DOHH2 (cell line): ENCODE results near the gene NAA10.

ENCODE experiments used
- H3F3A ChIP-seq: fragments of 200-600 bp; sonication (generic), shearing (Covaris generic); 2 replicates; pipeline ENCODE4 v1.6.0; 2016; ENCODE audit warnings: antibody characterized with exemption, mild to moderate bottlenecking; ENCODE audit not compliant: control insufficient read depth, insufficient read depth
- H3K27ac ChIP-seq: fragments of 200-600 bp; sonication (generic); 2 replicates; pipeline ENCODE4 v1.5.1; 2014; ENCODE audit warnings: low read depth, mild to moderate bottlenecking, low read length, moderate library complexity
- H3K27me3 ChIP-seq: fragments of 200-600 bp; sonication (generic); 2 replicates; pipeline ENCODE4 v1.6.1; 2014; ENCODE audit warnings: mild to moderate bottlenecking, low read length, mixed read lengths; ENCODE audit not compliant: control insufficient read depth
- H3K36me3 ChIP-seq: fragments of 200-600 bp; sonication (generic); 2 replicates; pipeline ENCODE4 v1.6.1; 2014; ENCODE audit warnings: mild to moderate bottlenecking, low read length, moderate library complexity, mixed read lengths; ENCODE audit not compliant: control insufficient read depth
- H3K4me1 ChIP-seq: fragments of 200-600 bp; sonication (generic); 2 replicates; pipeline ENCODE4 v1.6.1; 2014; ENCODE audit warnings: mild to moderate bottlenecking, low read length, mixed read lengths; ENCODE audit not compliant: control insufficient read depth
- H3K4me2 ChIP-seq: fragments of 200-600 bp; sonication (generic); 2 replicates; pipeline ENCODE4 v1.6.0; 2014; ENCODE audit warnings: mild to moderate bottlenecking, low read length, moderate library complexity
- H3K4me3 ChIP-seq: fragments of 200-600 bp; sonication (generic); 2 replicates; pipeline ENCODE4 v1.5.1; 2014; ENCODE audit warnings: mild to moderate bottlenecking, low read length, mixed read lengths
- H3K79me2 ChIP-seq: fragments of 200-600 bp; sonication (generic); 2 replicates; pipeline ENCODE4 v1.6.1; 2014; ENCODE audit warnings: mild to moderate bottlenecking, low read length, mixed read lengths; ENCODE audit not compliant: control insufficient read depth
- H3K9me2 ChIP-seq: fragments of 200-600 bp; sonication (generic); replicated peaks from 2 replicates; pipeline ENCODE4 v1.6.1; 2014; ENCODE audit warnings: mild to moderate bottlenecking, low read length, mixed read lengths; ENCODE audit not compliant: control insufficient read depth
- H3K9me3 ChIP-seq: fragments of 200-600 bp; sonication (generic); 2 replicates; pipeline ENCODE4 v1.6.1; 2014; ENCODE audit warnings: antibody characterized with exemption, low read length, mixed read lengths; ENCODE audit not compliant: control insufficient read depth, insufficient read depth
- H4K20me1 ChIP-seq: fragments of 200-600 bp; sonication (generic); 2 replicates; pipeline ENCODE4 v1.6.0; 2014; ENCODE audit warnings: low read depth, mild to moderate bottlenecking, antibody characterized with exemption, low read length, moderate library complexity; ENCODE audit not compliant: control insufficient read depth, insufficient read depth
- EZH2phosphoT487 ChIP-seq: fragments of 200-600 bp; sonication (generic); IDR thresholded peaks from 2 replicates; pipeline ENCODE4 v1.6.1; 2017; ENCODE audit warnings: borderline replicate concordance, mild to moderate bottlenecking, antibody characterized with exemption, low read length, moderate library complexity, mixed read lengths
- TF ChIP-seq, protein P1 (sequence below): fragments of 200-600 bp; sonication (generic); IDR thresholded peaks from one replicate; pipeline ENCODE4 v1.5.1; 2014; ENCODE audit warnings: antibody characterized with exemption, mild to moderate bottlenecking, low read depth, low read length; ENCODE audit not compliant: poor library complexity, severe bottlenecking

Gene NAA10

DNA sequence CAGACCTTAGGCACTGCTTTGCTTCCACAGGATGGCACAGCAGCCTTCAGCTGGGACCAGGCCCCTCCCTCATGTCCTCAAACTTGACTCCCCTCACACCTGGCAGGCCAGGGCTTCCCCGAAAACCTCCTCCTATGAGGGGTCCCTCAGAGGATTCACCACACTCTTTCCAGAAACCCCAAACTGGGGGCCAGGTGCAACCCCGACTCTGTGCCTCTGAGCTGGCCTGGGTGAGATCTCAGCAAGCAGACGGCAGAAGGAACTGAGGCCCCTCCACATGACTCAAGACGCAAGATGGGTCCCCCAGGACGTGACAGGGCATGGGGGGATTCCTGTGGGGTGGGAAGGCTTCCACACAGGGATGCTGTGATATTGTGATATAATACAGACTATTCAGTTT, 30.6 kb upstream of the NAA10 start:
- no peaks in the 10 kb centered on the region for H3K9me2 ChIP-seq
- H3K4me2 ChIP-seq, result no peak overlapping the region
- no peaks in the 10 kb centered on the region for H3K27me3 ChIP-seq
- H3K79me2 ChIP-seq, result peaks cover 78% of the 10 kb centered on the region
- no peaks in the 10 kb centered on the region for H3F3A ChIP-seq
- H3K9me3 ChIP-seq, result no peaks in the 10 kb centered on the region
- peaks cover 31% of the 10 kb centered on the region for H3K4me1 ChIP-seq
- H4K20me1 ChIP-seq, result peaks cover 7% of the 10 kb centered on the region
- peaks cover 89% of the 10 kb centered on the region for H3K36me3 ChIP-seq
- no peak overlapping the region for H3K4me3 ChIP-seq
- H3K27ac ChIP-seq, result no peak overlapping the region
- TF ChIP-seq EZH2phosphoT487, result no peak
- TF ChIP-seq, protein P1, sequence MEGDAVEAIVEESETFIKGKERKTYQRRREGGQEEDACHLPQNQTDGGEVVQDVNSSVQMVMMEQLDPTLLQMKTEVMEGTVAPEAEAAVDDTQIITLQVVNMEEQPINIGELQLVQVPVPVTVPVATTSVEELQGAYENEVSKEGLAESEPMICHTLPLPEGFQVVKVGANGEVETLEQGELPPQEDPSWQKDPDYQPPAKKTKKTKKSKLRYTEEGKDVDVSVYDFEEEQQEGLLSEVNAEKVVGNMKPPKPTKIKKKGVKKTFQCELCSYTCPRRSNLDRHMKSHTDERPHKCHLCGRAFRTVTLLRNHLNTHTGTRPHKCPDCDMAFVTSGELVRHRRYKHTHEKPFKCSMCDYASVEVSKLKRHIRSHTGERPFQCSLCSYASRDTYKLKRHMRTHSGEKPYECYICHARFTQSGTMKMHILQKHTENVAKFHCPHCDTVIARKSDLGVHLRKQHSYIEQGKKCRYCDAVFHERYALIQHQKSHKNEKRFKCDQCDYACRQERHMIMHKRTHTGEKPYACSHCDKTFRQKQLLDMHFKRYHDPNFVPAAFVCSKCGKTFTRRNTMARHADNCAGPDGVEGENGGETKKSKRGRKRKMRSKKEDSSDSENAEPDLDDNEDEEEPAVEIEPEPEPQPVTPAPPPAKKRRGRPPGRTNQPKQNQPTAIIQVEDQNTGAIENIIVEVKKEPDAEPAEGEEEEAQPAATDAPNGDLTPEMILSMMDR, result no peak

GRCh38 chrX:153964105-153964504, 29.3 kb upstream of the NAA10 start:
- Histone ChIP-seq H3K79me2 (peaks cover 65% of the 10 kb centered on the region), H3F3A (no peaks in the 10 kb centered on the region), H4K20me1 (peaks cover 7% of the 10 kb centered on the region), H3K4me1 (peaks cover 31% of the 10 kb centered on the region), H3K4me3 (no peak overlapping the region), H3K9me3 (no peaks in the 10 kb centered on the region), H3K36me3 (peaks cover 94% of the 10 kb centered on the region), H3K9me2 (no peaks in the 10 kb centered on the region), H3K4me2 (no peak overlapping the region), H3K27me3 (no peaks in the 10 kb centered on the region), H3K27ac (no peak overlapping the region)
- TF ChIP-seq EZH2phosphoT487, result no peak
- TF ChIP-seq, protein P1, result no peak

DNA sequence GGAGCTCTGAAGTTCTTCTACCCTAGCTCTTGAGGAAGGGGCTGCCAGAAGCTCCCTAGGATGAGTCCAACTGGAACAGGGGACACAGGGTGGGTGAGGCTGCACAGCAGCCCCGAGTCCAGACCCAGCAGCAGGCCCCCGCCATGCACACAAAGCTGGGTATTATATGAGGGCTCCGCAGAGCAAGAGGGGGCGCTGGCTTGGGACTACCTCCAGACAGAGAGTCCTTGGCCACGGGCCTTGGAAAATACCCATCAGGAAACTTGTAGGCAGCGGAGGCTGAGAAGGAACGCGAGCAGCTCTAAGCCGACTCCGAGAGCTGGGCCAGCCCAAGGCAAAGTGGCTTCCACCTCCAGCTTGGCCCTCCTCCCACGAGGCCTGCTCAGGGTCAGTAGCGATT, 28.7 kb upstream of the NAA10 start:
- Histone ChIP-seq H3F3A (no peaks in the 10 kb centered on the region), H3K27ac (no peak overlapping the region), H3K79me2 (peaks cover 60% of the 10 kb centered on the region), H4K20me1 (peaks cover 7% of the 10 kb centered on the region), H3K9me2 (no peaks in the 10 kb centered on the region), H3K36me3 (peaks cover 95% of the 10 kb centered on the region), H3K4me1 (peaks cover 26% of the 10 kb centered on the region), H3K4me3 (no peak overlapping the region), H3K27me3 (no peaks in the 10 kb centered on the region), H3K9me3 (no peaks in the 10 kb centered on the region), H3K4me2 (no peak overlapping the region)
- TF ChIP-seq, protein P1, result no peak
- TF ChIP-seq EZH2phosphoT487, result no peak

GRCh38 chrX:153961292-153961691, 26.5 kb upstream of the NAA10 start:
- H3F3A ChIP-seq, result no peaks in the 10 kb centered on the region
- H3K4me1 ChIP-seq, result peaks cover 4% of the 10 kb centered on the region
- peaks cover 37% of the 10 kb centered on the region for H3K79me2 ChIP-seq
- no peak overlapping the region for H3K27ac ChIP-seq
- H4K20me1 ChIP-seq, result no peaks in the 10 kb centered on the region
- no peaks in the 10 kb centered on the region for H3K9me3 ChIP-seq
- peaks cover 96% of the 10 kb centered on the region for H3K36me3 ChIP-seq
- H3K4me3 ChIP-seq, result no peak overlapping the region
- H3K27me3 ChIP-seq, result no peaks in the 10 kb centered on the region
- no peaks in the 10 kb centered on the region for H3K9me2 ChIP-seq
- no peak overlapping the region for H3K4me2 ChIP-seq
- no peak for TF ChIP-seq EZH2phosphoT487
- TF ChIP-seq, protein P1, result no peak
